Body of pancreas (tissue), 4 donors: ENCODE results near the gene RNF5.

ENCODE experiments used
- POLR2A ChIP-seq, 3 donors: fragments of 450-650 bp; IDR thresholded peaks; one replicate each; pipeline ENCODE4 v1.6.1; 2016; ENCODE audit warnings: antibody characterized with exemption in 3 of 3, mild to moderate bottlenecking in 2 of 3
- TF ChIP-seq, protein P1 (sequence below), 7 experiments: fragments of 450-650 bp in 4 of 7; fragments of 200-600 bp in 3 of 7; sonication (generic) in 3 of 7; IDR thresholded peaks; one replicate each; pipeline ENCODE4 v1.5.1; 2016 to 2019; ENCODE audit warnings: antibody characterized with exemption in 7 of 7

DNA sequence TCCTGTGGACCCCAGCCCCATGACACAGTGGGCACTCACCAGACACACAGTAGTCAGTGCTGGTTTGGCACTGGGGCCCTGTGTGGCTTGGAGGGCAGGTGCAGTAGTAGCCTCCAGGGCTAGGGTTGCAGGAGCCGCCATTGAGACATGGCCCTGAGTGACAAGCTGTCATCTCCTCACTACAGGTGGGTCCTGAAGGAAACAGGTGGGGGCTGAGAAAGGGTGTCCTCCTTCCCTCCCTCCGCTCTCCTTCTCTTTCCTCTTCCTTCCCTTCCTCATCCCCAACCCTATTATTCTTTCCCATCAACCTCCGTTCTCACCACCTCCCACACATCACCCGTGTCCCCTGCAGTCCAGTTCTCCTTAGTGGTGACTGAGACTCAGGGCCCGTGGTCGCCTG, 35.4 kb downstream of the RNF5 start:
- TF ChIP-seq, protein P1, sequence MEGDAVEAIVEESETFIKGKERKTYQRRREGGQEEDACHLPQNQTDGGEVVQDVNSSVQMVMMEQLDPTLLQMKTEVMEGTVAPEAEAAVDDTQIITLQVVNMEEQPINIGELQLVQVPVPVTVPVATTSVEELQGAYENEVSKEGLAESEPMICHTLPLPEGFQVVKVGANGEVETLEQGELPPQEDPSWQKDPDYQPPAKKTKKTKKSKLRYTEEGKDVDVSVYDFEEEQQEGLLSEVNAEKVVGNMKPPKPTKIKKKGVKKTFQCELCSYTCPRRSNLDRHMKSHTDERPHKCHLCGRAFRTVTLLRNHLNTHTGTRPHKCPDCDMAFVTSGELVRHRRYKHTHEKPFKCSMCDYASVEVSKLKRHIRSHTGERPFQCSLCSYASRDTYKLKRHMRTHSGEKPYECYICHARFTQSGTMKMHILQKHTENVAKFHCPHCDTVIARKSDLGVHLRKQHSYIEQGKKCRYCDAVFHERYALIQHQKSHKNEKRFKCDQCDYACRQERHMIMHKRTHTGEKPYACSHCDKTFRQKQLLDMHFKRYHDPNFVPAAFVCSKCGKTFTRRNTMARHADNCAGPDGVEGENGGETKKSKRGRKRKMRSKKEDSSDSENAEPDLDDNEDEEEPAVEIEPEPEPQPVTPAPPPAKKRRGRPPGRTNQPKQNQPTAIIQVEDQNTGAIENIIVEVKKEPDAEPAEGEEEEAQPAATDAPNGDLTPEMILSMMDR (IDR thresholded peaks at IDR 0.05): no peak
- no peak for TF ChIP-seq POLR2A (IDR thresholded peaks at IDR 0.05)
